BLaER1 (cell line): ENCODE measurements around the gene ANKRD13D.
A peak's percentile ranks its signal among the peaks of the same experiment; 100 is the strongest.

Experiments used
- H3K27ac ChIP-seq: shearing (Covaris generic); formaldehyde crosslinking; 2 replicates; pipeline ENCODE4 v1.8.1; 2022
- H3K27me3 ChIP-seq: shearing (Covaris generic); formaldehyde crosslinking; 2 replicates; pipeline ENCODE4 v1.8.1; 2022
- H3K36me3 ChIP-seq: shearing (Covaris generic); formaldehyde crosslinking; 2 replicates; pipeline ENCODE4 v1.8.1; 2022
- H3K4me1 ChIP-seq: shearing (Covaris generic); formaldehyde crosslinking; 2 replicates; pipeline ENCODE4 v1.8.1; 2022
- H3K4me2 ChIP-seq: shearing (Covaris generic); formaldehyde crosslinking; 2 replicates; pipeline ENCODE4 v1.8.1; 2022
- H3K4me3 ChIP-seq: shearing (Covaris generic); formaldehyde crosslinking; 2 replicates; pipeline ENCODE4 v1.8.1; 2022
- H3K9ac ChIP-seq: shearing (Covaris generic); formaldehyde crosslinking; 2 replicates; pipeline ENCODE4 v1.8.1; 2022
- H3K9me3 ChIP-seq: shearing (Covaris generic); formaldehyde crosslinking; 2 replicates; pipeline ENCODE4 v1.8.1; 2022
- H4K20me1 ChIP-seq: shearing (Covaris generic); formaldehyde crosslinking; 2 replicates; pipeline ENCODE4 v1.8.1; 2022
- Cebpa-rat ChIP-seq: shearing (Covaris generic); IDR thresholded peaks from 2 replicates; pipeline ENCODE4 v1.8.1; 2022

The ANKRD13D gene

GRCh38 chr11:67309166-67309565, 20.1 kb downstream of the ANKRD13D start:
- H3K4me2 ChIP-seq, result no peak overlapping the region; the same call in 1 of the 2 replicates
- H3K36me3 ChIP-seq, result peaks cover 62% of the 10 kb centered on the region
- H3K4me3 ChIP-seq, result no peak overlapping the region
- no peaks in the 10 kb centered on the region for H3K9me3 ChIP-seq
- TF ChIP-seq Cebpa-rat, result no peak
- H3K27ac ChIP-seq, result peak overlapping the region; percentile 5; the same call in 1 of the 2 replicates
- no peaks in the 10 kb centered on the region for H3K27me3 ChIP-seq
- H3K9ac ChIP-seq, result no peak overlapping the region
- peaks cover 37% of the 10 kb centered on the region for H3K4me1 ChIP-seq
- H4K20me1 ChIP-seq, result no peaks in the 10 kb centered on the region

GRCh38 chr11:67309661-67310061, 20.6 kb downstream of the ANKRD13D start:
- no peak overlapping the region for H3K27ac ChIP-seq
- H3K4me2 ChIP-seq, result no peak overlapping the region
- no peaks in the 10 kb centered on the region for H3K27me3 ChIP-seq
- peaks cover 62% of the 10 kb centered on the region for H3K36me3 ChIP-seq
- no peaks in the 10 kb centered on the region for H3K9me3 ChIP-seq
- H3K4me3 ChIP-seq, result no peak overlapping the region
- no peaks in the 10 kb centered on the region for H4K20me1 ChIP-seq
- TF ChIP-seq Cebpa-rat, result no peak
- no peak overlapping the region for H3K9ac ChIP-seq
- H3K4me1 ChIP-seq, result peaks cover 32% of the 10 kb centered on the region

DNA sequence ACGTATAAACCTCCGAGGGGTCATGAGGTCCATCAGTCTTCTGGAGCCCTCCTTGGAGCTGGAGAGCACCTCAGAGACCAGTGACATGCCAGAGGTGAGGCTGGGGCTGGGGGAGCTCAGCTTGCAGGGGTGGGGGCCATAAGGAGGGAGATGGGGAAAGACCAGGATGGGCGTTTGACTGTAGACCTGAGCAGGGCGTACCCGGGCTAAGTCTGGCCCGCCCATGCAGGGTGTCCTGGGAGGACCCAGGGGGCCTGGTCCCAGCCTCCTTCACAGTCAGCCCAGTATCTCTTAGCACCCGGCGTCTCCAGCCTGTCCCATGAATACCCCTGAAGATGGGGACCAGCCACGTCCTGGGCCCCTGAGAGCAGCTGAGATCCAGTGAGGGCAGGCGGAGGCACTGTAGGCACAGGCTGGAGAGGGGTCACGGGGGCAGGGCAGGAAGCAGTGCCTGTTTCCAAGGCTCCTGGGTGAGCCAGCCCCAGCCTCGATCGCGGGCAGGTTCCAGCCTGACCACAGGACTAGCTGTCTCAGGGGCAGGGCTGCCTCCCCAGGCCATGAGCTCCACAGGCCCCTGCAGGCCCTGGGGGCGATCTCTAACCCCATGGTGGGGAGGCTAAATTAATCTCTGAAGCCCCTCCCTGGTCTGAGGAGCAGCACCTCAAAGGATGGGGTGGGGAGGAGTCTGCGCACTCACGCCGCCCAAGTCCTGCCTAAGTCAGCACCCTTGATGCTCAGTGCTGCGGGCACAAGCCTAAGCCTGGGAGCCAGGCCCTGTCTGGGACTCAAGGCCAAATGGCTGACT, 21.3 kb downstream of the ANKRD13D start:
- Histone ChIP-seq H3K9me3 (no peaks in the 10 kb centered on the region), H3K9ac (no peak overlapping the region), H3K27ac (0 out of 2 replicates have a peak overlapping the region, but pooled peaks have one; percentile 22), H3K27me3 (no peaks in the 10 kb centered on the region), H3K4me3 (no peak overlapping the region), H3K4me1 (peaks cover 24% of the 10 kb centered on the region), H4K20me1 (no peaks in the 10 kb centered on the region), H3K4me2 (no peak overlapping the region), H3K36me3 (peaks cover 62% of the 10 kb centered on the region)
- TF ChIP-seq Cebpa-rat, result no peak

DNA sequence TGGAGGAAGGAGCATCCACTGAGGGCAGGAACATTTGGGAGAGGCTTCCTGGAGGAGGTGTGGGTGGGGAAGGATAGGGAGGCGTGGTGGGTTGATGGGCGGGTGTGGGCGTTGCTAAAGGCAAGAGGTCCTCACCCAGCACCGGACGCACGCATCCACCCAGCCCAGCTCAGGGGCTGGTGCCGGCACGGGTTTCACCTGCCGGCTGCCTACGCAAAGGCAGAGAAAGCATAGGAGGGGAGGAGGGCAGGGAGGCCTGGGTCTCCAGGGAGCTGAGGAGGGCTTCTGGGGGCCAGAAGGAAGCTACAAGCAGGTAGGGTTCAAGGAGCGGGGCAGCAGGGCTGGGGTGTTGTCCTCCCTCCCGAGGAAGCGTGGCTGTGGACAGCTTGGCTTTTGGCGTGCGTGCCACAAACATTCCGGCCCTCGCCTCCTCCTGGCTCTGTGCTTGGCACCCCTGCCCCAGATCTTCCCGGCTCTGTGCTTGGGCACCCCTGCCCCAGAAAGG, 22.0 kb downstream of the ANKRD13D start:
- TF ChIP-seq Cebpa-rat, result no peak
- Histone ChIP-seq H4K20me1 (no peaks in the 10 kb centered on the region), H3K9ac (no peak overlapping the region), H3K27me3 (no peaks in the 10 kb centered on the region), H3K27ac (no peak overlapping the region), H3K4me1 (peaks cover 22% of the 10 kb centered on the region), H3K4me2 (no peak overlapping the region), H3K4me3 (no peak overlapping the region), H3K9me3 (no peaks in the 10 kb centered on the region), H3K36me3 (peaks cover 62% of the 10 kb centered on the region)

GRCh38 chr11:67311556-67312082, 22.5 kb downstream of the ANKRD13D start:
- Histone ChIP-seq H4K20me1 (no peaks in the 10 kb centered on the region), H3K27ac (no peak overlapping the region), H3K4me2 (no peak overlapping the region), H3K4me3 (no peak overlapping the region), H3K9me3 (no peaks in the 10 kb centered on the region), H3K36me3 (peaks cover 57% of the 10 kb centered on the region), H3K27me3 (no peaks in the 10 kb centered on the region), H3K9ac (no peak overlapping the region), H3K4me1 (peaks cover 27% of the 10 kb centered on the region)
- no peak for TF ChIP-seq Cebpa-rat

DNA sequence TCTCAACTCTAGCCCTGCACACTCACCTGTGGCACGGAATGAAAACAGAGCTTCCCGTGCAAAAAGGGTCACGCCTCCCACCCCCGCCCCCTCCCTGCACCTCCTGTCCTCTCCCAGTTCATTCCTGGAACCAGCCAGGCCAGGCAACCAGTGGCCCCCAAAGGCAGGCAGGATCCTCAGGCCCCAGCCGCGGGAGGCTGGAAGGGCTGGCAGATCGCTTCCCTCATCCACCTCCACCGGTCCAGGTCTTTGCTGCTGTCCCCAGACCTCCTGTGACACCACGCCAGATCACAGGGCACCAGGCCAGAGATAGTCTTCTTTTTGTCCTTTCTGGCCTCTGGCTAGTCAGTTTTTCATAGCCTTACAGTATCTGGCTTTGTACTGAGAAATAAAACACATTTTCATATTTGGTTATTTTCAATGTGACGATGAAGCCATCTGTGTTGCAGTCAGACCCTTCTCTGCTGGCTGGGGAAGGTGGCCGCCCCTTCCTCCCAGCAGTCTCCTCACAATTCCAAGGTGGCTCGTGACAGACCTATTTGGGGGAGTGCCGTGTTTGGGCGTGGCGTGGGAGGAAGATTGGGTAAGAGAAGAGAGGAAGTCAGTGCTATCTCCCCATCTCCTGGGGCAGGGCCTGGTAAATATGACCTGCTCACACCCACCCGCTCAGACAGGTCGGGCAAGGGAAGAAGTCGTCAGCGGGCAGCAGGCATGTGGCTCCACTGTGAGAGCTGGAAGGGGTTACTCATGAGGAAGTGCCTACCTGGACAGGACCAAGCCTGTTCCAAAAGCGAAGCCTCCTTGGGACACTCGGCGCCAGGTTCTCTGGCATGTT, 23.3 kb downstream of the ANKRD13D start:
- no peak overlapping the region for H3K27ac ChIP-seq
- no peak overlapping the region for H3K4me2 ChIP-seq
- H3K27me3 ChIP-seq, result no peaks in the 10 kb centered on the region
- H3K36me3 ChIP-seq, result peaks cover 49% of the 10 kb centered on the region
- no peak overlapping the region for H3K4me3 ChIP-seq
- H3K4me1 ChIP-seq, result peaks cover 27% of the 10 kb centered on the region
- H4K20me1 ChIP-seq, result no peaks in the 10 kb centered on the region
- no peak for TF ChIP-seq Cebpa-rat
- no peak overlapping the region for H3K9ac ChIP-seq
- no peaks in the 10 kb centered on the region for H3K9me3 ChIP-seq

DNA sequence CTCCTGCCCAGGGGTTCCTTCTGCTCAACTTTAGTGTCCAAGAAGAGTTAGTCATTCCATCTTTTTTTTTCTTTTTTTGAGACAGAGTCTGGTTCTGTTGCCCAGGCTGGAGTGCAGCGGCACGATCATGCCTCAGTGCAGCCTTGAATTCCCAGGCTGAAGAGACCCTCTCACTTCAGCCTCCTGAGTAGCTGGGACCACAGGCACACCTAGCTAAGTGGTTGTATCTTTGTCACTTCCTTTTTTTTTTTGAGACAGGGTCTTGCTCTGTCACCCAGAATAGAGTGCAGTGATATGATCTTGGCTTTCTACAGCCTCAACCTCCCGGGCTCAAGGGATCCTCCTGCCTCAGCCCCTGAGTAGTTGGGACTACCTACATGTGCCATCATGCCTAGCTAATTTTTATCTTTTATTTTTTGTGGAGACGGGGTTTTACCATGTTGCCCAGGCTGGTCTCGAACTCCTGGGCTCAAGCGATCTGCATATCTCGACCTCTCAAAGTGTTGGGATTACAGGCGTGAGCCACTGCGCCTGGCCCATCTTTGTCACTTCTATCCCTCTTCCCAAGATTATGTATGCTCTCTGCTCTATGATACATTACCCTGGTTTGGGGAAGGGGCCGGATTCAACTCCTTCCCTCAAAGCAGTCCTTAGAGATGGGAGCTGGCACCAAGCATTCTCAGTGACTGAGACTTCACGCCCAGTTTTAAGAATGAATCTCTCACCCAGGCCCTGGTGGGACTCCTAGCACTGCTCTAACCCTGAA, 24.2 kb downstream of the ANKRD13D start:
- Histone ChIP-seq H3K4me3 (no peak overlapping the region), H3K4me1 (peaks cover 31% of the 10 kb centered on the region), H3K27ac (no peak overlapping the region), H3K9ac (no peak overlapping the region), H3K9me3 (no peaks in the 10 kb centered on the region), H3K36me3 (peaks cover 40% of the 10 kb centered on the region), H4K20me1 (no peaks in the 10 kb centered on the region), H3K4me2 (no peak overlapping the region), H3K27me3 (no peaks in the 10 kb centered on the region)
- no peak for TF ChIP-seq Cebpa-rat

GRCh38 chr11:67314218-67314617, 25.1 kb downstream of the ANKRD13D start:
- no peaks in the 10 kb centered on the region for H4K20me1 ChIP-seq
- H3K4me3 ChIP-seq, result no peak overlapping the region
- no peak overlapping the region for H3K27ac ChIP-seq
- no peak overlapping the region for H3K4me2 ChIP-seq
- TF ChIP-seq Cebpa-rat, result no peak
- no peaks in the 10 kb centered on the region for H3K27me3 ChIP-seq
- peaks cover 31% of the 10 kb centered on the region for H3K4me1 ChIP-seq
- no peak overlapping the region for H3K9ac ChIP-seq
- H3K9me3 ChIP-seq, result no peaks in the 10 kb centered on the region
- peaks cover 31% of the 10 kb centered on the region for H3K36me3 ChIP-seq

- Histone ChIP-seq H3K9ac (no peak overlapping the region), H3K36me3 (peaks cover 19% of the 10 kb centered on the region), H3K9me3 (no peaks in the 10 kb centered on the region), H3K4me1 (peaks cover 30% of the 10 kb centered on the region), H3K4me3 (no peak overlapping the region), H4K20me1 (no peaks in the 10 kb centered on the region), H3K27ac (no peak overlapping the region), H3K4me2 (no peak overlapping the region), H3K27me3 (no peaks in the 10 kb centered on the region)
- no peak for TF ChIP-seq Cebpa-rat
Observed at GRCh38 chr11:67315325-67315909, 26.3 kb downstream of the ANKRD13D start.
